GM23248 (cell line): Measurements from ENCODE around the gene BFSP1. TPM values are rescaled to one million over a fixed set of nuclear protein-coding genes. Genes with fewer than 3 reads are reported as not detected.
A peak's percentile ranks its signal among the peaks of the same experiment; 100 is the strongest.

Experiments
- DNase-seq: peaks from one replicate; pipeline ENCODE4 v3.0.0-alpha.2; 2015
- H2AFZ ChIP-seq: fragments of 200-600 bp; sonication (generic); 2 replicates; pipeline ENCODE4 v1.6.1; 2016; ENCODE audit warnings: antibody characterized with exemption
- H3F3A ChIP-seq: fragments of 200-600 bp; sonication (generic); 2 replicates; pipeline ENCODE4 v1.6.1; 2016; ENCODE audit warnings: mild to moderate bottlenecking, antibody characterized with exemption, mixed run types; ENCODE audit not compliant: insufficient read depth
- H3K27ac ChIP-seq: fragments of 200-600 bp; sonication (generic); 2 replicates; pipeline ENCODE4 v1.5.1; 2016; ENCODE audit warnings: mild to moderate bottlenecking
- H3K27me3 ChIP-seq: fragments of 200-600 bp; sonication (generic); replicated peaks from 2 replicates; pipeline ENCODE4 v1.6.1; 2016; ENCODE audit warnings: mild to moderate bottlenecking; ENCODE audit not compliant: insufficient read depth
- H3K36me3 ChIP-seq: fragments of 200-600 bp; sonication (generic); 2 replicates; pipeline ENCODE4 v1.6.1; 2016; ENCODE audit warnings: low read depth, mild to moderate bottlenecking
- H3K4me1 ChIP-seq: fragments of 200-600 bp; sonication (generic); 2 replicates; pipeline ENCODE4 v1.6.1; 2016; ENCODE audit warnings: mild to moderate bottlenecking; ENCODE audit not compliant: insufficient read depth
- H3K4me2 ChIP-seq: fragments of 200-600 bp; sonication (generic); one replicate; pipeline ENCODE4 v1.6.1; 2016; ENCODE audit warnings: mild to moderate bottlenecking; ENCODE audit not compliant: unreplicated experiment
- H3K4me3 ChIP-seq: fragments of 200-600 bp; sonication (generic); 2 replicates; pipeline ENCODE4 v1.5.1; 2016; ENCODE audit warnings: mild to moderate bottlenecking
- H3K79me2 ChIP-seq: fragments of 200-600 bp; sonication (generic); 2 replicates; pipeline ENCODE4 v1.6.1; 2016; ENCODE audit warnings: mild to moderate bottlenecking; ENCODE audit not compliant: insufficient read depth
- H3K9ac ChIP-seq: fragments of 200-600 bp; sonication (generic); 2 replicates; pipeline ENCODE4 v1.6.1; 2016; ENCODE audit warnings: mild to moderate bottlenecking
- H3K9me2 ChIP-seq: fragments of 200-600 bp; sonication (generic); 2 replicates; pipeline ENCODE4 v1.6.1; 2016; ENCODE audit warnings: mixed run types, mild to moderate bottlenecking, moderate library complexity; ENCODE audit not compliant: insufficient read depth
- H3K9me3 ChIP-seq: fragments of 200-600 bp; sonication (generic); one replicate; pipeline ENCODE4 v1.6.1; 2017; ENCODE audit warnings: low read depth
- H4K20me1 ChIP-seq: fragments of 200-600 bp; sonication (generic); 2 replicates; pipeline ENCODE4 v1.6.0; 2016; ENCODE audit not compliant: insufficient read depth
- EZH2 ChIP-seq: fragments of 200-600 bp; sonication (generic); IDR thresholded peaks from 2 replicates; pipeline ENCODE4 v1.6.1; 2018; ENCODE audit warnings: antibody characterized with exemption, mild to moderate bottlenecking; ENCODE audit not compliant: insufficient read depth, poor library complexity, severe bottlenecking
- EZH2phosphoT487 ChIP-seq: fragments of 200-600 bp; sonication (generic); IDR thresholded peaks from 2 replicates; pipeline ENCODE4 v1.6.1; 2018; ENCODE audit warnings: antibody characterized with exemption, moderate library complexity, mild to moderate bottlenecking, low read depth; ENCODE audit not compliant: insufficient read depth
- WGBS, 2 experiments: methylation state at CpG; one replicate each; pipeline ENCODE4 v1.1.6; 2015 to 2017; ENCODE audit warnings: low lambda C conversion rate in 2 of 2, low coverage in 1 of 2; ENCODE audit errors: missing lambda C conversion rate in 2 of 2; 5-methylcytosine and 5-hydroxymethylcytosine counted together
- in situ Hi-C: fragments of 300-500 bp; cut with MboI; formaldehyde crosslinking; loops from 2 replicates; pipeline ENCODE4 v1.15.0; 2020
- polyA plus RNA-seq: library from polyadenylated mRNA; unstranded; fragments of >200 nt; fragmentation: Nextera tagmentation; extraction: Ambion mirVana; gene quantifications from 2 replicates; pipeline ENCODE4 v1.2.1, GENCODE V29; 2016
- total RNA-seq: library from RNA; depleted of rRNA; stranded (reverse); fragments of >200 nt; shearing (Covaris generic); gene quantifications from 2 replicates; pipeline ENCODE4 v1.2.3, GENCODE V29; 2014

BFSP1 gene
- total and polyA plus RNA-seq, 2 experiments from 2014 or later, result 0.28 to 0.32 TPM

- no peak overlapping the region for H3K9ac ChIP-seq
- no peaks in the 10 kb centered on the region for H4K20me1 ChIP-seq
- 39 to 46% methylated on average over 3 to 4 of the region's 4 CpGs for WGBS, 2 experiments
- no peaks in the 10 kb centered on the region for H3K36me3 ChIP-seq
- no peak overlapping the region for H3K4me3 ChIP-seq
- H3K27me3 ChIP-seq, result no peaks in the 10 kb centered on the region
- no peak overlapping the region for H3K27ac ChIP-seq
- H2AFZ ChIP-seq, result peak overlapping the region; percentile 31; the same call in 1 of the 2 replicates
- H3F3A ChIP-seq, result peaks cover 18% of the 10 kb centered on the region
- peak overlapping the region; percentile 45 for H3K4me2 ChIP-seq
- no peaks in the 10 kb centered on the region for H3K9me2 ChIP-seq
- in situ Hi-C loops, result no loop called here
- peak; percentile 57 for DNase-seq
- H3K9me3 ChIP-seq, result no peaks in the 10 kb centered on the region
- peaks cover 15% of the 10 kb centered on the region for H3K4me1 ChIP-seq
- TF ChIP-seq EZH2 (no peak), EZH2phosphoT487 (no peak)
- peaks cover 3% of the 10 kb centered on the region for H3K79me2 ChIP-seq
These were observed 34.1 kb upstream of the BFSP1 start for GRCh38 chr20:17565169-17565845.

GRCh38 chr20:17562804-17563305 is 31.7 kb upstream of the BFSP1 start:
- 33 to 43% methylated on average over 2 of the region's 2 CpGs for WGBS, 2 experiments
- no peaks in the 10 kb centered on the region for H3K79me2 ChIP-seq
- H3K27me3 ChIP-seq, result no peaks in the 10 kb centered on the region
- no peak overlapping the region for H3K4me3 ChIP-seq
- peak; percentile 92 for TF ChIP-seq EZH2phosphoT487
- no peak for TF ChIP-seq EZH2
- H3K9me3 ChIP-seq, result no peaks in the 10 kb centered on the region
- in situ Hi-C loops, result no loop called here
- no peaks in the 10 kb centered on the region for H3K36me3 ChIP-seq
- H3F3A ChIP-seq, result peaks cover 31% of the 10 kb centered on the region
- H4K20me1 ChIP-seq, result no peaks in the 10 kb centered on the region
- peaks cover 26% of the 10 kb centered on the region for H3K4me1 ChIP-seq
- H3K9ac ChIP-seq, result peak overlapping the region; percentile 55; the same call in 1 of the 2 replicates
- no peak overlapping the region for H3K4me2 ChIP-seq
- DNase-seq, result peak; percentile 83
- peak overlapping the region; percentile 83 for H3K27ac ChIP-seq
- peak overlapping the region; percentile 62 for H2AFZ ChIP-seq
- no peaks in the 10 kb centered on the region for H3K9me2 ChIP-seq

- Histone ChIP-seq H3K27ac (no peak overlapping the region), H4K20me1 (no peaks in the 10 kb centered on the region), H3K79me2 (no peaks in the 10 kb centered on the region), H3K36me3 (no peaks in the 10 kb centered on the region), H3F3A (peaks cover 42% of the 10 kb centered on the region), H3K4me1 (peaks cover 39% of the 10 kb centered on the region), H3K4me3 (no peak overlapping the region), H3K9me2 (no peaks in the 10 kb centered on the region), H3K27me3 (no peaks in the 10 kb centered on the region), H3K4me2 (no peak overlapping the region), H3K9ac (no peak overlapping the region), H3K9me3 (no peaks in the 10 kb centered on the region), H2AFZ (no peak overlapping the region)
- in situ Hi-C loops, result no loop called here
- DNase-seq, result no peak
- no peak for TF ChIP-seq EZH2
- no peak for TF ChIP-seq EZH2phosphoT487
- 87 to 90% methylated on average over 5 of the region's 5 CpGs for WGBS, 2 experiments
These were observed 29.3 kb upstream of the BFSP1 start for GRCh38 chr20:17560344-17561074.

- Histone ChIP-seq H3K4me2 (peak overlapping the region; percentile 89), H3K4me3 (no peak overlapping the region; the same call in 1 of the 2 replicates), H3K79me2 (no peaks in the 10 kb centered on the region), H3K9me3 (no peaks in the 10 kb centered on the region), H2AFZ (0 out of 2 replicates have a peak overlapping the region, but pooled peaks have one; percentile 6), H3K4me1 (peaks cover 33% of the 10 kb centered on the region), H3K36me3 (no peaks in the 10 kb centered on the region), H3K9ac (peak overlapping the region; percentile 86), H4K20me1 (no peaks in the 10 kb centered on the region), H3K9me2 (no peaks in the 10 kb centered on the region), H3K27ac (peak overlapping the region; percentile 99), H3K27me3 (no peaks in the 10 kb centered on the region), H3F3A (peaks cover 39% of the 10 kb centered on the region)
- WGBS, 2 experiments, result 94 to 96% methylated on average over 6 of the region's 6 CpGs
- TF ChIP-seq EZH2phosphoT487, result no peak
- in situ Hi-C loops, result no loop called here
- no peak for DNase-seq
These were observed 28.2 kb upstream of the BFSP1 start for GRCh38 chr20:17559338-17559737.
